ENCODE data around the gene CXorf49. TPM values are rescaled to one million over a fixed set of nuclear protein-coding genes. Genes with fewer than 3 reads are reported as not detected.

Gene CXorf49
- total and polyA plus RNA-seq, 11 donors, result not detected

DNA sequence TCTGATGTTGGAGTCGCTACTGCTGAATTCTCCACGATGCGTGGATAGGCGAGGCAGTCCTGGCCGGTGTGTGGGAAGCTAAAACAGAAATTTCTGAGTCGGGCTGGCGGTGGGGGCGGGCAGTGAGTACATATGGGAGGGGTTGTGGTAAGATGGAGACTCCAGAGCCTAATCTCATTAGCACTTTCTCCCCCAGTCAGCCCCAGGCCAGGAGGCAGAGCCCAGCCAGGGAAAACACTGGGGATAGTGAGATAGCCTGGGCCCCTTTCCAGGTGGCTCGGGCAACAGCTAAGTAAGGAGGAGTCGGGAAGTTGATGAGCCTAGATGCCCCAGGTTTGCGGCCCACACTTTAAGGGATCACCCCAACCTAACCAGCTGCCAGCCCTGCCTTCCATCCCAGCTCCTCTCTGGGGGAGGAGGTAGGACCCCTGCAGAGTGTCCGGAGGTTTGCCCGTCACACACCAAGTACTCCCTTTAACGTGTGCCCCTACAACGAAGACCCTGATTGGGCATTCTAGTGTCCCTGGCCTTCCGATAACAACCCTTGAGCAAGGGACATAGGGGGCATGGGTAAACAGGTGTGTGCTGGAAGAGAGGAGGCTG, 53.1 kb downstream of the CXorf49 start:
- 81 to 90% (median 85%) methylated on average over 15 to 16 of the region's 16 CpGs for WGBS, 4 donors
- no peaks in the 10 kb centered on the region for H3K27me3 ChIP-seq
- intact Hi-C loops (cut with DNase I), result no loop called here
- no peaks in the 10 kb centered on the region for H3K4me1 ChIP-seq
- no peak for DNase-seq
- no peaks in the 10 kb centered on the region for H3K36me3 ChIP-seq
- H3K27ac ChIP-seq, result no peak overlapping the region
- no peak overlapping the region for H3K4me3 ChIP-seq
- no peak for ATAC-seq
- no peaks in the 10 kb centered on the region for H3K9me3 ChIP-seq
- no peak for TF ChIP-seq POLR2A (IDR thresholded peaks at IDR 0.05)
- TF ChIP-seq, protein P1, sequence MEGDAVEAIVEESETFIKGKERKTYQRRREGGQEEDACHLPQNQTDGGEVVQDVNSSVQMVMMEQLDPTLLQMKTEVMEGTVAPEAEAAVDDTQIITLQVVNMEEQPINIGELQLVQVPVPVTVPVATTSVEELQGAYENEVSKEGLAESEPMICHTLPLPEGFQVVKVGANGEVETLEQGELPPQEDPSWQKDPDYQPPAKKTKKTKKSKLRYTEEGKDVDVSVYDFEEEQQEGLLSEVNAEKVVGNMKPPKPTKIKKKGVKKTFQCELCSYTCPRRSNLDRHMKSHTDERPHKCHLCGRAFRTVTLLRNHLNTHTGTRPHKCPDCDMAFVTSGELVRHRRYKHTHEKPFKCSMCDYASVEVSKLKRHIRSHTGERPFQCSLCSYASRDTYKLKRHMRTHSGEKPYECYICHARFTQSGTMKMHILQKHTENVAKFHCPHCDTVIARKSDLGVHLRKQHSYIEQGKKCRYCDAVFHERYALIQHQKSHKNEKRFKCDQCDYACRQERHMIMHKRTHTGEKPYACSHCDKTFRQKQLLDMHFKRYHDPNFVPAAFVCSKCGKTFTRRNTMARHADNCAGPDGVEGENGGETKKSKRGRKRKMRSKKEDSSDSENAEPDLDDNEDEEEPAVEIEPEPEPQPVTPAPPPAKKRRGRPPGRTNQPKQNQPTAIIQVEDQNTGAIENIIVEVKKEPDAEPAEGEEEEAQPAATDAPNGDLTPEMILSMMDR (IDR thresholded peaks at IDR 0.05), result no peak

Other genes starting within 250 kb of the CXorf49 start
- 10 to 100 TPM; 64.8 to 84.1 (median 77.4) TPM for gene OGT, start 185.2 kb downstream of the CXorf49 start, total RNA-seq
- 10 to 100 TPM; 20.0 to 33.3 TPM for gene OGT, start 185.2 kb downstream of the CXorf49 start, polyA plus RNA-seq
- gene GCNA, start 139.8 kb downstream of the CXorf49 start, total RNA-seq, result 1 to 10 TPM in 6 of 9 donors, under 1 TPM in 3; 0.56 to 1.6 (median 1.1) TPM
- gene GCNA, start 139.8 kb downstream of the CXorf49 start, polyA plus RNA-seq, result 1 to 10 TPM; 1.1 to 2.0 TPM
- 1 to 10 TPM in 1 of 9 donors, under 1 TPM in 3, not detected in 5; 0.26 to 2.6 (median 0.33) TPM for gene CXCR3, start 99.8 kb downstream of the CXorf49 start, total RNA-seq
- gene CXCR3, start 99.8 kb downstream of the CXorf49 start, polyA plus RNA-seq, result under 1 TPM in 1 of 2 donors, not detected in 1; 0.11 TPM
- gene CXorf49B, start 45.1 kb upstream of the CXorf49 start, total RNA-seq, result not detected
- not detected for gene CXorf49B, start 45.1 kb upstream of the CXorf49 start, polyA plus RNA-seq
- gene NHSL2, start 192.6 kb upstream of the CXorf49 start, total RNA-seq, result 10 to 100 TPM in 2 of 9 donors, 1 to 10 TPM in 7; 3.1 to 14.0 (median 5.8) TPM
- 1 to 10 TPM; 1.8 to 2.4 TPM for gene NHSL2, start 192.6 kb upstream of the CXorf49 start, polyA plus RNA-seq